Measurements from ENCODE around the gene CNKSR2. TPM values are rescaled to one million over a fixed set of nuclear protein-coding genes. Genes with fewer than 3 reads are reported as not detected.

Gene CNKSR2
- total RNA-seq, 4 donors from 2014 or later: 1.2 to 5.0 (median 2.7) TPM; not detected in 1

GRCh38 chrX:21382715-21383114, 8.5 kb downstream of the CNKSR2 start:
- H3K27me3 ChIP-seq: no peaks in the 10 kb centered on the region
- DNase-seq: no peak
- no peaks in the 10 kb centered on the region for H3K9me3 ChIP-seq
- H3K36me3 ChIP-seq: no peaks in the 10 kb centered on the region
- peak in 2 of 6 experiments; percentile 5 to 21 for TF ChIP-seq CTCF (IDR thresholded peaks at IDR 0.05)
- no peak for TF ChIP-seq POLR2A (IDR thresholded peaks at IDR 0.05)
- H3K27ac ChIP-seq: no peak overlapping the region
- H3K4me3 ChIP-seq: no peak overlapping the region
- no peaks in the 10 kb centered on the region for H3K4me1 ChIP-seq

- no peaks in the 10 kb centered on the region for H3K27me3 ChIP-seq
- H3K9me3 ChIP-seq: no peaks in the 10 kb centered on the region
- no peak overlapping the region for H3K27ac ChIP-seq
- no peak for TF ChIP-seq POLR2A (IDR thresholded peaks at IDR 0.05)
- TF ChIP-seq CTCF (IDR thresholded peaks at IDR 0.05): no peak
- no peak overlapping the region for H3K4me3 ChIP-seq
- no peaks in the 10 kb centered on the region for H3K36me3 ChIP-seq
- DNase-seq: no peak
- no peaks in the 10 kb centered on the region for H3K4me1 ChIP-seq
Observed at GRCh38 chrX:21383546-21383945, 9.3 kb downstream of the CNKSR2 start.

GRCh38 chrX:21384178-21384577, 10.0 kb downstream of the CNKSR2 start:
- no peak overlapping the region for H3K27ac ChIP-seq
- no peak for DNase-seq

DNA sequence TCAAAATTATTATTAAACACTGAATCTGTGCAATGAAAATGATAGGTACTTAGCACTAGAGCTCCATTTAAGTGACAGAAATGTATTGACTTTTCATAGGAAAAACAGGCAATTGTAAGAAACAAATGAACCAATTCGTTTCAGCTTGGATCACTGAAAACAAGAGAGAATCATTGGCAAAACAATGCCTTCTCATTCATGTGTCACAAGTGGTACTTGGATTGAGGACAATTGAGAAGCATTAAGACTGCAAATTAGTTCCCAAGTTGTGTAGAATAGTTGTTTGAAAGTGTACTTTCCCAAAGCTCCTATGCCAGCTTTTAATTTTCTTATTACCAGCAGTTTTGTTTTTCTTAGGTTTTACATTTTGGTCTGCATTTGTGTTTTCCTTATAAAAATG, 20.6 kb downstream of the CNKSR2 start:
- no peak for DNase-seq
- no peaks in the 10 kb centered on the region for H3K36me3 ChIP-seq
- H3K27me3 ChIP-seq: no peaks in the 10 kb centered on the region
- no peaks in the 10 kb centered on the region for H3K4me1 ChIP-seq
- no peak overlapping the region for H3K27ac ChIP-seq
- H3K4me3 ChIP-seq: no peak overlapping the region
- no peak for TF ChIP-seq CTCF (IDR thresholded peaks at IDR 0.05)
- TF ChIP-seq POLR2A (IDR thresholded peaks at IDR 0.05): no peak
- H3K9me3 ChIP-seq: no peaks in the 10 kb centered on the region

More at GRCh38 chrX:21384178-21384577, 10.0 kb downstream of the CNKSR2 start:
- Histone ChIP-seq H3K4me1 (no peaks in the 10 kb centered on the region), H3K36me3 (no peaks in the 10 kb centered on the region), H3K4me3 (no peak overlapping the region), H3K9me3 (no peaks in the 10 kb centered on the region), H3K27me3 (no peaks in the 10 kb centered on the region)
- TF ChIP-seq POLR2A (IDR thresholded peaks at IDR 0.05) (no peak), CTCF (IDR thresholded peaks at IDR 0.05) (no peak)

DNA sequence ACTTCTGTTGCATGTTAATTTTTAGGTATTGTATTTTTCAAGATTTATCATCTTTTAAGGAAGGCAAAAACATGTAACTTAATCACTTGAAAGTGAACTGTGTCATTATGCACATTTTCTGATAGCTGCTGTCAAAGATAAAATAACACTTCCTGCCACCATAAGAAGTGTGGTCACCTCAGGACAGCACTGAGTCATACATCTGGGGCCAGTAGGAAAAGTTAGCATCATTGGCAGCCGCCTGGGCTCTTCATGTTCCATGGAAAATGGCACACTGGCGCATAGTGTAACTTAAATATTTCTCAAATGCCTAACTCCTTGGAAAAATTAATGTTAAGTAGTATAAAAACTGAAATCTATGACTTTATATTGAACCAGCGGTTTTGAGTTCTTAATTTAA, 24.2 kb downstream of the CNKSR2 start:
- H3K4me1 ChIP-seq: no peaks in the 10 kb centered on the region

More for the DNA sequence above, 24.2 kb downstream of the CNKSR2 start:
- Histone ChIP-seq H3K27ac (no peak overlapping the region), H3K4me3 (no peak overlapping the region), H3K9me3 (no peaks in the 10 kb centered on the region), H3K36me3 (no peaks in the 10 kb centered on the region), H3K27me3 (no peaks in the 10 kb centered on the region)
- no peak for TF ChIP-seq CTCF (IDR thresholded peaks at IDR 0.05)
- no peak for TF ChIP-seq POLR2A (IDR thresholded peaks at IDR 0.05)
- DNase-seq: no peak

All from Peyer's patch (tissue), 4 donors.